Astrocyte (in vitro differentiated cells and primary cell): Measurements from ENCODE around the gene DOCK3. TPM values are rescaled to one million over a fixed set of nuclear protein-coding genes. Genes with fewer than 3 reads are reported as not detected.
A peak's percentile ranks its signal among the peaks of the same experiment; 100 is the strongest.

ENCODE experiments used
- DNase-seq: peaks from one replicate; pipeline ENCODE4 v3.0.0-alpha.2; 2010; ENCODE audit warnings: low read depth
- FAIRE-seq: peaks from 2 replicates; lab custom pipeline; 2011; peaks lifted over from hg19 to GRCh38; lab: Jason Lieb, UNC
- H2AFZ ChIP-seq: 2 replicates; pipeline ENCODE4 v1.6.0; 2012; ENCODE audit warnings: low read depth, low read length, inconsistent platforms
- H3K27ac ChIP-seq: 2 replicates; pipeline ENCODE4 v1.5.1; 2011; ENCODE audit warnings: low read depth, low read length, inconsistent platforms
- H3K27me3 ChIP-seq: 2 replicates; pipeline ENCODE4 v1.6.0; 2011; ENCODE audit warnings: low read length, inconsistent platforms; ENCODE audit not compliant: insufficient read depth
- H3K36me3 ChIP-seq: 2 replicates; pipeline ENCODE4 v1.5.1; 2011; ENCODE audit warnings: low read length, inconsistent platforms; ENCODE audit not compliant: insufficient read depth
- H3K4me1 ChIP-seq: 2 replicates; pipeline ENCODE4 v1.5.1; 2011; ENCODE audit warnings: low read length, inconsistent platforms; ENCODE audit not compliant: insufficient read depth
- H3K4me2 ChIP-seq: 2 replicates; pipeline ENCODE4 v1.6.0; 2012; ENCODE audit warnings: low read length, inconsistent platforms
- H3K4me3 ChIP-seq: 2 replicates; pipeline ENCODE4 v1.5.1; 2011; ENCODE audit warnings: low read depth, mild to moderate bottlenecking, low read length, inconsistent platforms; ENCODE audit not compliant: insufficient read depth
- H3K79me2 ChIP-seq: 2 replicates; pipeline ENCODE4 v1.6.0; 2012; ENCODE audit warnings: mild to moderate bottlenecking, low read length, inconsistent platforms; ENCODE audit not compliant: insufficient read depth
- H3K9ac ChIP-seq: 2 replicates; pipeline ENCODE4 v1.6.0; 2012; ENCODE audit warnings: mild to moderate bottlenecking, low read length, inconsistent platforms
- H3K9me3 ChIP-seq: 2 replicates; pipeline ENCODE4 v1.5.1; 2012; ENCODE audit warnings: low read depth, mild to moderate bottlenecking, low read length, inconsistent platforms; ENCODE audit not compliant: insufficient read depth
- H4K20me1 ChIP-seq: 2 replicates; pipeline ENCODE4 v1.6.0; 2012; ENCODE audit warnings: low read length, inconsistent platforms; ENCODE audit not compliant: insufficient read depth
- H3K27ac Mint-ChIP-seq: one replicate; pipeline ENCODE4 v1.8.0; 2021; ENCODE audit warnings: mild to moderate bottlenecking, mixed read lengths; ENCODE audit not compliant: unreplicated experiment
- H3K27me3 Mint-ChIP-seq: one replicate; pipeline ENCODE4 v1.8.0; 2021; ENCODE audit warnings: low read depth, mixed read lengths; ENCODE audit not compliant: unreplicated experiment
- H3K36me3 Mint-ChIP-seq: one replicate; pipeline ENCODE4 v1.8.0; 2021; ENCODE audit warnings: low read depth, mixed read lengths; ENCODE audit not compliant: unreplicated experiment
- H3K4me1 Mint-ChIP-seq: one replicate; pipeline ENCODE4 v1.8.0; 2021; ENCODE audit warnings: low read depth, mixed read lengths; ENCODE audit not compliant: unreplicated experiment
- H3K4me3 Mint-ChIP-seq: one replicate; pipeline ENCODE4 v1.8.0; 2021; ENCODE audit warnings: mild to moderate bottlenecking, moderate library complexity, mixed read lengths; ENCODE audit not compliant: unreplicated experiment
- H3K9me3 Mint-ChIP-seq: one replicate; pipeline ENCODE4 v1.8.0; 2021; ENCODE audit warnings: mild to moderate bottlenecking, mixed read lengths; ENCODE audit not compliant: unreplicated experiment
- EZH2 ChIP-seq: IDR thresholded peaks from 2 replicates; pipeline ENCODE4 v1.6.1; 2012; ENCODE audit warnings: mild to moderate bottlenecking, low read length, inconsistent platforms; ENCODE audit not compliant: insufficient read depth
- total RNA-seq: library from RNA; stranded (reverse); gene quantifications from 2 replicates; pipeline ENCODE4 v1.2.1, GENCODE V29; 2021
- TF ChIP-seq, protein P1 (sequence below): IDR thresholded peaks from 2 replicates; pipeline ENCODE4 v1.5.1; 2011; ENCODE audit warnings: low read depth, mild to moderate bottlenecking, inconsistent platforms, low read length, moderate library complexity; ENCODE audit not compliant: insufficient read depth

The DOCK3 gene
- total RNA-seq, 1 donor from 2014 or later: 3.3 TPM

DNA sequence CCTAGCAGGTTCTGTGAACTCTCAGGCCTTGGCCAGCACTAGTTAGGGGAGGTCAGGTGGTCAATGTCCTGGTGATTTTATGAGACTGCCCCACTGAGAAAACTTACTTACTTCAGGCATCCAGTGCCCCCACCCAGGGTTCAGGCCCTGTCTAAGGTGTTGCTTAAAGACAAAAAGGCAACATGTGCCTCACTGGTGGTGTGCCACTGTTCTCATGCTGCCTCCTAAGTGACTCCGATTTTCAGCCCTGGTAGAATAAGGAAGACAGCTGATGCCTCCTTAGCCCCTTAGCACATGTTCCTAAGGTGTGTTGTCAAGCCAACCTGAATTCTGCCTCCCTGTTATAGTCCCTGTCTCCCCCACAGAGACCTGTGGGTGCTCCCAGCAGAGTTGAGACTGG, 721.7 kb downstream of the DOCK3 start:
- H3K4me3 Mint-ChIP-seq: peak overlapping the region; percentile 20
- TF ChIP-seq, protein P1, sequence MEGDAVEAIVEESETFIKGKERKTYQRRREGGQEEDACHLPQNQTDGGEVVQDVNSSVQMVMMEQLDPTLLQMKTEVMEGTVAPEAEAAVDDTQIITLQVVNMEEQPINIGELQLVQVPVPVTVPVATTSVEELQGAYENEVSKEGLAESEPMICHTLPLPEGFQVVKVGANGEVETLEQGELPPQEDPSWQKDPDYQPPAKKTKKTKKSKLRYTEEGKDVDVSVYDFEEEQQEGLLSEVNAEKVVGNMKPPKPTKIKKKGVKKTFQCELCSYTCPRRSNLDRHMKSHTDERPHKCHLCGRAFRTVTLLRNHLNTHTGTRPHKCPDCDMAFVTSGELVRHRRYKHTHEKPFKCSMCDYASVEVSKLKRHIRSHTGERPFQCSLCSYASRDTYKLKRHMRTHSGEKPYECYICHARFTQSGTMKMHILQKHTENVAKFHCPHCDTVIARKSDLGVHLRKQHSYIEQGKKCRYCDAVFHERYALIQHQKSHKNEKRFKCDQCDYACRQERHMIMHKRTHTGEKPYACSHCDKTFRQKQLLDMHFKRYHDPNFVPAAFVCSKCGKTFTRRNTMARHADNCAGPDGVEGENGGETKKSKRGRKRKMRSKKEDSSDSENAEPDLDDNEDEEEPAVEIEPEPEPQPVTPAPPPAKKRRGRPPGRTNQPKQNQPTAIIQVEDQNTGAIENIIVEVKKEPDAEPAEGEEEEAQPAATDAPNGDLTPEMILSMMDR: no peak
- no peak for TF ChIP-seq EZH2
- peaks cover 19% of the 10 kb centered on the region for H3K4me1 ChIP-seq

DNA sequence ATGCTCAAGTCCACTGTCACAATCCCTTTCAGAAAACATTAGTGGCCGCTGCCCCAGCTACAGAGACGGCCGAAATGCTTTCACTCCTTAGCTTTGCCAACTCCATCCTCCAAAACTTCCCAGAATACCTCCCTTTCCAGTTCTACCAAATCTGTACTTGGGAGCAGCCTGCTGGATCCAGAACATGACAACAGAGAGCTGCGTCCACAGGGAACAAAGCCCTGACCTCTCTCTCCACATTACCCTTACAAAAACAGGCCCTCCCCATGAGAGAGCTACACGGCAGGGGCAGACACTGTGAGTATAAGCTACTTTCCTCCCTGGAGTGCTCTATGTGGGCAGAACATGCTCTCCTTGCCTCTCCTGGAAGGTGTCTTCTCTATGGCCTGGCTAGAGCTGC, 722.7 kb downstream of the DOCK3 start:
- Mint-ChIP-seq H3K27me3 (no peaks in the 10 kb centered on the region), H3K4me3 (no peak overlapping the region), H3K27ac (no peak overlapping the region), H3K36me3 (peaks cover 34% of the 10 kb centered on the region), H3K4me1 (peaks cover 22% of the 10 kb centered on the region), H3K9me3 (peaks cover 6% of the 10 kb centered on the region)
- DNase-seq: no peak
- no peak for TF ChIP-seq EZH2
- TF ChIP-seq, protein P1: no peak
- H3K9me3 ChIP-seq: peaks cover under 1% of the 10 kb centered on the region
- FAIRE-seq: no peak
- H2AFZ ChIP-seq: no peak overlapping the region
- no peak overlapping the region for H3K9ac ChIP-seq
- H3K4me2 ChIP-seq: no peak overlapping the region
- no peak overlapping the region for H3K27ac ChIP-seq
- peaks cover 35% of the 10 kb centered on the region for H3K36me3 ChIP-seq
- peaks cover 52% of the 10 kb centered on the region for H4K20me1 ChIP-seq
- no peak overlapping the region for H3K4me3 ChIP-seq
- peaks cover 52% of the 10 kb centered on the region for H3K79me2 ChIP-seq
- H3K27me3 ChIP-seq: no peaks in the 10 kb centered on the region
- H3K4me1 ChIP-seq: peaks cover 14% of the 10 kb centered on the region

More for the DNA sequence above, 721.7 kb downstream of the DOCK3 start:
- Histone ChIP-seq H3K9ac (peak overlapping the region; percentile 1), H3K4me3 (no peak overlapping the region), H3K27ac (no peak overlapping the region), H3K79me2 (peaks cover 61% of the 10 kb centered on the region), H3K4me2 (peak overlapping the region; percentile 87), H3K9me3 (peaks cover 3% of the 10 kb centered on the region), H3K27me3 (no peaks in the 10 kb centered on the region), H3K36me3 (peaks cover 36% of the 10 kb centered on the region), H2AFZ (no peak overlapping the region), H4K20me1 (peaks cover 55% of the 10 kb centered on the region)
- DNase-seq (no peak), FAIRE-seq (no peak)
- peaks cover 6% of the 10 kb centered on the region for H3K9me3 Mint-ChIP-seq
- no peaks in the 10 kb centered on the region for H3K27me3 Mint-ChIP-seq
- H3K4me1 Mint-ChIP-seq: peaks cover 22% of the 10 kb centered on the region
- peak overlapping the region; percentile 28 for H3K27ac Mint-ChIP-seq
- H3K36me3 Mint-ChIP-seq: peaks cover 36% of the 10 kb centered on the region

DNA sequence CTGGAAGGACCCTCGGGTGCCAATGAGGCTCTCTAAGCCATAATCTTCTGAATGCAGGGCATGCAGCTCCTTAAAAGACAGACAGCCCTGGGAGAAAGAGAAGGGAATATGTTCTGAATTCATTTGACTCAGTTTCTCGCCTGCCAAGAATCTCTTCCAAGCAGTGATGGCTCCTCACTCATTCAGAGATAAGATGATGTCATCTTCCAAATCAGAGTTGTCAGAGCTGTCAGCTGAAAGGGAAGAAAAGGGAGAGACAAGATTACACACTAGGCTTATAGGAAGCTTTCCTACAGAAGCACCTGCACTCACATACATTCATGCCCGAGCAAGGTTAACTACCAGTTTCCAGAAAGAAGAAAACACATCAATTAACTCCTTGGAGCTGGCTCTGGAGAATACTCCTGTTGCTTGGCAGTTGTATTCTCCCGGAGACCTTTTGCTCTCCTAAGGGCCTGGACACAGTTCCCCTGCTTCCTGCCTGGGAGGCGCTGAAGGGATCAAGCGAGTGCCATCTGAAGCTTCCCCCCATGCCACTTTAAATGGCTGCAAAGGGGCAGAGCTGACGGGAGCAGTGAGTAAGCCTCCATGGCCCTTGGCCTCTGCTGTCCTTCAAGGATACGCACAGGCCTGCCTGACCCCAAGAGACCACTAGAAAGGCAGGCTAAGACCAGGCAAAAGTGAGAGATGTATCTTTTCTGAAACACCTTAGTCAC, 724.0 kb downstream of the DOCK3 start:
- TF ChIP-seq EZH2: no peak
- TF ChIP-seq, protein P1: no peak
- H2AFZ ChIP-seq: no peak overlapping the region
- no peak for DNase-seq
- peaks cover 9% of the 10 kb centered on the region for H3K4me1 ChIP-seq
- H3K4me3 ChIP-seq: no peak overlapping the region
- Mint-ChIP-seq H3K36me3 (peaks cover 30% of the 10 kb centered on the region), H3K4me3 (no peak overlapping the region), H3K4me1 (peaks cover 15% of the 10 kb centered on the region), H3K27ac (no peak overlapping the region), H3K9me3 (no peaks in the 10 kb centered on the region), H3K27me3 (no peaks in the 10 kb centered on the region)
- no peaks in the 10 kb centered on the region for H3K27me3 ChIP-seq
- H4K20me1 ChIP-seq: peaks cover 39% of the 10 kb centered on the region
- H3K9ac ChIP-seq: no peak overlapping the region
- H3K79me2 ChIP-seq: peaks cover 38% of the 10 kb centered on the region
- H3K9me3 ChIP-seq: no peaks in the 10 kb centered on the region
- H3K4me2 ChIP-seq: no peak overlapping the region
- no peak for FAIRE-seq
- H3K27ac ChIP-seq: no peak overlapping the region
- H3K36me3 ChIP-seq: peaks cover 39% of the 10 kb centered on the region
